Activated naive CD4-positive, alpha-beta T cell treated with anti-CD3 and anti-CD28 coated beads, Interleukin-2, amount 10 ng/mL, durations not matched to agents 7 days and 5 days (primary cell): Measurements from ENCODE around the gene UBASH3A.

ENCODE experiments used
- CTCF ChIA-PET: fragments of 350-600 bp; sonication (Branson Sonifier 250); formaldehyde crosslinking; loops from one replicate; lab custom pipeline; 2021; ENCODE audit warnings: antibody characterized with exemption; lab: Charles Lee
- DNase-seq: peaks from one replicate; pipeline ENCODE4 v3.0.0-alpha.2; 2020
- H3K27ac Mint-ChIP-seq: one replicate; pipeline ENCODE4 v1.8.0; 2021; ENCODE audit warnings: mild to moderate bottlenecking, moderate library complexity, mixed read lengths
- H3K27me3 Mint-ChIP-seq: one replicate; pipeline ENCODE4 v1.8.0; 2021; ENCODE audit warnings: mild to moderate bottlenecking, mixed read lengths
- H3K36me3 Mint-ChIP-seq: one replicate; pipeline ENCODE4 v1.8.0; 2021; ENCODE audit warnings: mixed read lengths
- H3K4me1 Mint-ChIP-seq: one replicate; pipeline ENCODE4 v1.8.0; 2021; ENCODE audit warnings: mixed read lengths
- H3K4me3 Mint-ChIP-seq: one replicate; pipeline ENCODE4 v1.8.0; 2021; ENCODE audit warnings: mild to moderate bottlenecking, moderate library complexity, mixed read lengths
- H3K9me3 Mint-ChIP-seq: one replicate; pipeline ENCODE4 v1.8.0; 2021; ENCODE audit warnings: mixed read lengths

Gene UBASH3A

DNA sequence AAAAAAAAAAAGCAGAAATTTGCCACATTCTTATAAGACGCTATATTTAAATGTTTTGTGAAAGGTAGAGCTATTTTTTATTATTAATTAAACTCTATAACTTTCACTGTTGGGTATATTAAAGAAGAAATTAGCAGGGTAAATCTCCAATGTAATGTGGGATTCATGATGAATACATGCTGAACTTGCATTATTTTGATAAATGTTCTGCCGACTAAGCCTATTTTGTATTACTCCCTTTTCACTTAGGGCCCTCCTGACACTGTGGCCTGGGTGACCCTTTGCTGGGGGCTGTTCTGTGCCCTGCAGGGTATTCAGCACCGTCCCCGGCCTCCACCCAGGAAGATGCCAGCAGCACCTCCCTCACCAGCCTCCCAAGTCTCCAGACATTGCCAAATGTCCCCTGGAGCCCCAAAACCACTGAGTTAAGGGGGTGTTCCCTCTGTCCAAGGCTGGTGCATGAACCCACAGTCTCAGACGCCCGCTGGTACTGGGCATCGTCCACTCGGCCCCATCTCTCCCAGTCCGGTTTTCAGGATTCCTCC is 69.9 kb downstream of the UBASH3A start:
- H3K27me3 Mint-ChIP-seq = peaks cover 58% of the 10 kb centered on the region
- H3K9me3 Mint-ChIP-seq = no peaks in the 10 kb centered on the region
- CTCF ChIA-PET = interaction anchor here (1.0 to 1.1 kb wide), 2 partner anchors 16 to 87 kb away, joined by 3 to 4 read pairs; no protein-coding TSS in a partner anchor
- no peak overlapping the region for H3K27ac Mint-ChIP-seq
- H3K36me3 Mint-ChIP-seq = no peaks in the 10 kb centered on the region
- H3K4me1 Mint-ChIP-seq = no peaks in the 10 kb centered on the region
- no peak for DNase-seq
- H3K4me3 Mint-ChIP-seq = no peak overlapping the region

DNA sequence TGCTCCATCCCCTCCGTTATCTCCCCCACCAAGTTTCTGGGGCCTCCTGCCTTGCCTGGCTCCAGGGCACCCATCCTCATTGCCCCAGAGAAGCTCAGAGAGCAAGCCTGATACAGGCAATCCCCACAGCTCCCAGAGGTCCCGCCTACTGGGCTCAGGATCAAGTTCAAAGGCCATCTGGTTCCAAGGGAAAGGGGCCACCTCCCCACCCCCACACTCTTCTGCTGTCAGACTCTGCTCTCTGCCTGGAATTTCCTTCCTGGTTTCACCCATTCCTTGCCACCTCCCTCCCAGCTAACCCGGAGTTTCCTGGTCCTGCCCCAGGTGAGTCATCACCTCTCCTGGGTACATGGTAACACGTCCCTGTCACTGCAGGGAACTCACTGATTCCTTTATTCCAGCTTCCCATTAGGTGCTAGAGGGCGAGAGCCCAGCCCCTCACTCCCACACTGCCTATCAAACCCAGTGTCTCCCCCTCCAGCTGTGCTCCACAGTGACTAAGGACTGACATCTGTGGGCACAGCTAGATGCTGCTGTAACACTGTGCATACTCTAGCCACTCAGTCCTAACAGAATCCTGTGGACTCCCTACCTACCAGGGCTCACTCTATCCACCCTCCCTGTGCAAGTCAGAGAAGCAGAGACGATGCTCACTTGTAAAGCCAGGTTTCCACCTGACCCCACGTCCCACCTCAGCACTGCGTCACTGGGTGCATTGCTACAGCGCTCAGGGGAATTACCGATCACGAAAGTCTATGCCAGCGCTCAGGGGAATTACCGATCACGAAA is 70.5 kb downstream of the UBASH3A start:
- H3K4me1 Mint-ChIP-seq = no peaks in the 10 kb centered on the region
- H3K27me3 Mint-ChIP-seq = peaks cover 52% of the 10 kb centered on the region
- CTCF ChIA-PET = interaction anchor here (1.0 to 1.1 kb wide), 2 partner anchors 16 to 86 kb away, joined by 3 to 4 read pairs; no protein-coding TSS in a partner anchor
- H3K27ac Mint-ChIP-seq = no peak overlapping the region
- H3K36me3 Mint-ChIP-seq = no peaks in the 10 kb centered on the region
- H3K4me3 Mint-ChIP-seq = no peak overlapping the region
- DNase-seq = no peak
- H3K9me3 Mint-ChIP-seq = no peaks in the 10 kb centered on the region

DNA sequence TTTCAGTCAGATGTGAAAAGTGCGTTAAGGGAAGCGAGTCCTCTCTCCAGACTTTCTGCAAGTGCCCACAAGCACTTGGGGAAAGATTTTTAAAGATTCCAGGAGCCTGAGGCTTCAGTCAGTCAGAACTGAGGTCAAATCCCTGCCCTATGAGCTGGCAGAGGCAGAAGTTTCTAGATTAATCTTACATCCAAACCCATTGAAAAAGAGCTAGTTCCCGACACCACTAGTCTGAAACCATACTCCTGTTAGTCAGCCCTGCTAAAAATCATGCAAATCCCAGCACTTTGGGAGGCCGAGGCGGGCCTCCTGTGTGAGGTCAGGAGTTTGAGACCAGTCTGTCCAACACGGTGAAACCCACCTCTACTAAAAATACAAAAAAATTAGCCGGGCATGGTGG is 71.3 kb downstream of the UBASH3A start:
- no peak for DNase-seq
- no peaks in the 10 kb centered on the region for H3K4me1 Mint-ChIP-seq
- H3K9me3 Mint-ChIP-seq = no peaks in the 10 kb centered on the region
- no peak overlapping the region for H3K27ac Mint-ChIP-seq
- H3K27me3 Mint-ChIP-seq = peaks cover 52% of the 10 kb centered on the region
- H3K36me3 Mint-ChIP-seq = no peaks in the 10 kb centered on the region
- CTCF ChIA-PET = no interaction called here
- no peak overlapping the region for H3K4me3 Mint-ChIP-seq

DNA sequence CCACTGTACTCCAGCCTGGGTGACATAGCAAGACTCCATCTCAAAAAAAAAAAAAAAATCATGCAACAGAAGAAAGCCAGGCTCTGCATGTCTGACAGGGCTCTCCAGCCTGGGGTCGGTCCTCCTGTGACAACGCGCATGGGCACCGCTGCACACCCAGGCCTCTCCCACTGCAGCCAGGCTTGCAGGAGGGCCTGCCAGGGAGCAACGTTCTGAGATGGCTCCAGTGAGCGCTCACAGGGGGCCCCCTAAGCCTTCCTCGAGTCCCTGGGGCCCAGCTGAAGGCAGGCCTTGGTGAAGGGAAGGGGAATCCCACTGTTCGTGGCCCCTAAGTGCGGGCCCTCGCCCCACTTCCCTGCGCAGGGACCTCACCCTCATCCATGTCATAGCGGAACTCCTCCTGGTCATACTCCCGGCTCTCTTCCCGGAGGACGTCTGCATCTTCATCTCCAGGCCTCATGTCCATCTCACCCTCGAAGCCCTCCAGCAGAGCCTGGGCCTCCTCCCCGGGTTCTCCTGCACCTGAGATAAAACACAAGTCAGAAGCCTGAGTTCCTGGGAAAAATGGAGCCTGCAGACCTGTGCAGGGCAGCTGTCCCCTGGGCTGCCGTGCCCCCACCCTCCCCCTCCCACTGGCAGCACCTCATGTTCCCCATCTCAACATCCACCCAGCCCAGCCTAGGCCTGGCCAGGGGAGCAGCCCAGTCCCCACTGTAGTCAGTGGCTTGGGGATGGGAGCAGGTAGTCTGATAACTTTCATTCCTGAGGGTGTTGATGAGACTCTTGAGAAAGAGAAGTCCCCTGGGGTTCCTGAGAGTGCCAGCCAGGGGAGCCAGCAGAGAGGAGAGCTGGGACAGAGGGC is 72.1 kb downstream of the UBASH3A start:
- H3K4me1 Mint-ChIP-seq = no peaks in the 10 kb centered on the region
- H3K36me3 Mint-ChIP-seq = no peaks in the 10 kb centered on the region
- DNase-seq = no peak
- no peaks in the 10 kb centered on the region for H3K9me3 Mint-ChIP-seq
- no peak overlapping the region for H3K27ac Mint-ChIP-seq
- H3K4me3 Mint-ChIP-seq = no peak overlapping the region
- CTCF ChIA-PET = no interaction called here
- H3K27me3 Mint-ChIP-seq = peaks cover 59% of the 10 kb centered on the region

DNA sequence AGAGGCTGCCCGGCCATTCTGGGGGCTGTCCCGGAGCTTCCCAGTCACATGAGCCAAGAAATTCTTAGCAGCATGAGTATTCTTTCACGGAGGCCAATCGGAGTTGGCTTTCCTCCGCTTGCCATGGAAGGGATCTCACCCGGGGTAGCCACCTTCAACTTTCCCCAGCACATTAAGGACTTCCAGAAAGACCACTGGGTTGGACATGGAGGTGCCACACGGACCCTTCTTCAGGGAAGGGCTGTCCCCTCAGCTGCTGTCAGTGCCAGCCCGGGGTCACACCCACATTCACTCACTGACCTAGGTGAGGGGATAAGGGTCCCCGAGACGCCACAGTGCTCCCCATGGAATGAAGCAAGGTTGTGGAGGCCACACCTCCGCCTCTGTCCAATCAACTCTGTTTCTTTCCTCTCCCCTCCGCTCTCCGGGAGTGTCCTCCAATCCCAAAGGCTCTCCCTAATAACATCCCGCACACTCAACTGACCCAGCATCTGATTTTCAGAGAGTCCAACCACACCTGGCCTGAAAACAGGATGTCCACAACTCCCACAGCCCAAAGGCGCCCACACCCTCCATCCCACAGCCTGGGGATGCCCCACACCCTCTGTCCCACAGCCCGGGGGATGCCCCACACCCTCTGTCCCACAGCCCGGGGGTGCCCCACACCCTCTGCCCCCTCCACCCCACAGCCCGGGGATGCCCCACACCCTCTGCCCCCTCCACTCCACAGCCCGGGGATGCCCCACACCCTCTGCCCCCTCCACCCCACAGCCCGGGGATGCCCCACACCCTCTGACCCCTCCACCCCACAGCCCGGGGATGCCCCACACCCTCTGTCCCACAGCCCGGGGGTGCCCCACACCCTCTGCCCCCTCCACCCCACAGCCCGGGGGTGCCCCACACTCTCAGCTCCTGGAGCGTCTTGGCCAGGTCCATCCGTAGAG is 73.0 kb downstream of the UBASH3A start:
- Mint-ChIP-seq H3K9me3 (no peaks in the 10 kb centered on the region), H3K4me3 (no peak overlapping the region), H3K27ac (no peak overlapping the region), H3K27me3 (peaks cover 53% of the 10 kb centered on the region), H3K36me3 (no peaks in the 10 kb centered on the region), H3K4me1 (no peaks in the 10 kb centered on the region)
- CTCF ChIA-PET = interaction anchor here (0.7 kb wide), 1 partner anchor 13 kb away, joined by 3 read pairs; no protein-coding TSS in a partner anchor
- no peak for DNase-seq

DNA sequence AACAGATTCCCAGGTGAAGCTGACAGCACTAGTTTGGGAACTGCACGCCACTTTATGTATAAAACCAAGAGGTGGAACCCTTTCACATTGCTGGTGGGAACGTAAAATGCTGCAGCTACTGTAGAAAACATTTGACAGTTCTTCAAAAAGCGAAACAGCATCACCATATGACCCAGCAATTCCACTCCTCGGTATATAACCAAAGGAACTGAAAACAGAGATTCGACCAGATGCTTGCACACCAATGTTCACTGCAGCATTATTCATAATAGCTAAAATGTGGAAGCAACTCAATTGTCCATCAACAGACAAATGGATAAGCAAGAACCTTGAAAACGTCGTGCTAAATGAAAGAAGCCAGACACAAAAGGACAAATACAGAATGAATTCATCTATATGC is 74.8 kb downstream of the UBASH3A start:
- CTCF ChIA-PET = interaction anchor here (0.6 to 1.1 kb wide), 2 partner anchors 41 to 150 kb away, joined by 3 read pairs; no protein-coding TSS in a partner anchor
- H3K4me3 Mint-ChIP-seq = no peak overlapping the region
- H3K4me1 Mint-ChIP-seq = no peaks in the 10 kb centered on the region
- peaks cover 47% of the 10 kb centered on the region for H3K27me3 Mint-ChIP-seq
- DNase-seq = no peak
- no peaks in the 10 kb centered on the region for H3K9me3 Mint-ChIP-seq
- no peak overlapping the region for H3K27ac Mint-ChIP-seq
- no peaks in the 10 kb centered on the region for H3K36me3 Mint-ChIP-seq

DNA sequence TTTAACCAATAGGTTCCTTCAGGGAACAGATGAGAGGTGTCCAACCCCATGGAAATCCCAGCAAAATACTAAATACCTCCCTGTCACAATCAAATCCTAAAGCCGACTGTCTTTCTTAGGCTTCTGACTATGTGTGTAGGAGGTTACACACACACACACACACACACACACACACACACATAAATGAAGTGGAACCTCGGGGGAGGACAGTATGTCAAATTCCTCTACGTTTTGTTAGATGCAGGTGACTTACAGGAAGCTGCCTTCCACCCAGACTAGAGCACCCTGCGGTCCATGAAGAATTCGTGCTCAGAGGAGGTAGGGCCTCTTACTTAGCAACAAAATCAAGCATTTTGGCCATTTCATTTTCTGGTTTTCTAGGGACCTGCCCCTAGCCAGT is 75.9 kb downstream of the UBASH3A start:
- DNase-seq = no peak
- Mint-ChIP-seq H3K27me3 (peaks cover 37% of the 10 kb centered on the region), H3K36me3 (no peaks in the 10 kb centered on the region), H3K4me1 (no peaks in the 10 kb centered on the region), H3K27ac (no peak overlapping the region), H3K9me3 (no peaks in the 10 kb centered on the region), H3K4me3 (no peak overlapping the region)
- CTCF ChIA-PET = no interaction called here

DNA sequence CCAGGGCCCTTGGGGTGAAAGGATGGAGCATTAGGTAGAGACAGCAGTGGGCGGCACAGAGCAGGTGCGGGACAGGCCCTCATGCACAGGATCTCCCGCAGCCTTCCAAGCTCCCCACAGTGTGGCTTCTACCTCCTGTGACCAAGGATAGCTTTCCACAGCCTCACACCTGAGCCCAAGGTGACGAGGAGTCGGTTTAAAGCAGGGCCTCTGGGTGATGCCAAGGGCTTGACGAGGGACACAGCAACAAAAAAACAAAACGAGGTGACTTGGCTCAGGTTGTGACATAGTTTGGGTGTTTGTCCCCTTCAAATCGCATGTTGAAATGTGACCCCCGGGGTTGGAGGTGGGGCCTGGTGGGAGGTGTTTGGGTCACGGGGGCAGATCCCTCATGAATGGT is 77.0 kb downstream of the UBASH3A start:
- no peak overlapping the region for H3K27ac Mint-ChIP-seq
- no peak for DNase-seq
- no peaks in the 10 kb centered on the region for H3K36me3 Mint-ChIP-seq
- no peaks in the 10 kb centered on the region for H3K9me3 Mint-ChIP-seq
- CTCF ChIA-PET = no interaction called here
- H3K4me3 Mint-ChIP-seq = no peak overlapping the region
- H3K4me1 Mint-ChIP-seq = no peaks in the 10 kb centered on the region
- peaks cover 42% of the 10 kb centered on the region for H3K27me3 Mint-ChIP-seq

DNA sequence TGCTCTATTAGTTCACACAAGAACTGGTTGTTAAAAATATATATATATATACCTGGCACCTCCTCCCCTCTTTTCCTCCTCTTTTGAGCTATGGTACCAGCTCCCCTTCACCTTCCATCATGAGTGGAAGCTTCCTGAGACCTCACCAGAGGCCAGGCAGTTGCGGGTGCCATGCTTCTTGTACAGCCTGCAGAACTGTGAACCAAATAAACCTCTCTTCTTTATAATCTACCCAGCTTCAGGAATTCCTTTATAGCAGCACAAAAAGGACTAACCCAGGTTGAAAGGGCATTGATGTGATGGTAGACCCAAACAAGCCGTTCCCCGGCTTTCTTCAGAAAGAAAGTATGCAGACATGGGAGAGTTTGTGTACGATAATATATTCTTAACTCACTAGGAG is 77.5 kb downstream of the UBASH3A start:
- Mint-ChIP-seq H3K4me3 (no peak overlapping the region), H3K4me1 (no peaks in the 10 kb centered on the region), H3K36me3 (no peaks in the 10 kb centered on the region), H3K27me3 (peaks cover 42% of the 10 kb centered on the region), H3K9me3 (no peaks in the 10 kb centered on the region), H3K27ac (no peak overlapping the region)
- no peak for DNase-seq
- CTCF ChIA-PET = no interaction called here

DNA sequence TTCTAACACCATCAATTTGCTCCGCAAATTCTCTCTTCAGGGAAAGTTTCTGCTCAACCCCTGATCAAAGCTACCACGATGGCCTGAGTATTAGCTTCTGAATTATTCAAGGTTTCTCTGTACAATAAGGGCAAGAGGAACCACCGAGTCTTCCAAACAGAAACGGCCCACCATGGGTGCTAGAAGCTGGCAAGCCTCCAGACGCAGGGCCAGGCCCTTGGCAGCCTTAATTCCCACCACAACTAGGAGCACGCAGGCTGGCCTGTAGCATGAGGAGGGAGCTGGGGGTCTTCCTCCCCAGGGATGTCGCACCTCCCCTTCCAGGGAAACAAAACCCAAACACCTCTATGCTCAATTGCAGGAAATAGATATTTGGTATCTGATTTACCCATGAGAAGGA is 81.3 kb downstream of the UBASH3A start:
- Mint-ChIP-seq H3K9me3 (peaks cover 3% of the 10 kb centered on the region), H3K4me3 (no peak overlapping the region), H3K4me1 (no peaks in the 10 kb centered on the region), H3K27ac (no peak overlapping the region), H3K36me3 (no peaks in the 10 kb centered on the region), H3K27me3 (peaks cover 60% of the 10 kb centered on the region)
- CTCF ChIA-PET = no interaction called here
- no peak for DNase-seq

DNA sequence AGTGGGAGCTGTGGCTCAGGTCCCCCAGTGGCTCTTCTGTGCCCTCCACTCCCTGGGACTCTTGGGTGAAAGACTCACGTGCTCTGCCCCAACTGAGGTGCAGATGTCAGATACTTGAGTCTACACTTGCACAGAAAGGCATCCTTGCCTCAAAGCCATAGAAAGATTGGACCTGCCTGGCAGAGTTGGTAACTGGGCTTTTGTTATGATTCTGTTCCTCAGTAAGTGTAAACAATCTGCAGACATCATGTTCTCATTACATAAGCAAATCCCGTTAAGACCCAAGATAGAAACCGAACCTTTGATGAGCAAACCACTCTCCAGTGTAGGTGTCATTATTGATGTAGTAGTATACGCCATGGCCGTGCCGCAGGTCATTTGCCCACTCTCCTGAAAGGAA is 82.4 kb downstream of the UBASH3A start:
- Mint-ChIP-seq H3K4me3 (no peak overlapping the region), H3K27ac (no peak overlapping the region), H3K36me3 (no peaks in the 10 kb centered on the region), H3K9me3 (peaks cover 3% of the 10 kb centered on the region), H3K27me3 (peaks cover 58% of the 10 kb centered on the region), H3K4me1 (no peaks in the 10 kb centered on the region)
- no peak for DNase-seq
- CTCF ChIA-PET = no interaction called here

DNA sequence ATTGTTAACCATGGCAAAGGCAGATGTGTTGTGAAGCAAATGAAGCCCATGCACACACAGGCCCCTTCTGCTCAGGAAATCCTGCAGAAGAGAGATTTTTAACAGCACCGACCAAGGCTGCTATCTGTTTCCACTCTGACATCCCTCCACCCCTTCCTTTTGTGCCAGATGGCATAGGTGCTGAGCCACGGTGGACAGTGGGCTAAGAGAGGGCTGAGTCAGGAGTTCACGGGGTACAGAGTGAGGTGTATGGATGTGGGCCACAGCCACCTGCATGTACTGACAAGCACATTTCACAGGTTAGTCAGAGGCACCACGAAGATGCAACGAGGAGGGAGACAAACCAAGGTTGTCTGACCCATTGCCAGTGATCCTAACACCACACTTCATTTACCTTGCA is 82.8 kb downstream of the UBASH3A start:
- H3K36me3 Mint-ChIP-seq = no peaks in the 10 kb centered on the region
- CTCF ChIA-PET = interaction anchor here (1.3 kb wide), 1 partner anchor 105 kb away, joined by 3 read pairs; no protein-coding TSS in a partner anchor
- peaks cover 3% of the 10 kb centered on the region for H3K9me3 Mint-ChIP-seq
- H3K27ac Mint-ChIP-seq = no peak overlapping the region
- DNase-seq = no peak
- no peaks in the 10 kb centered on the region for H3K4me1 Mint-ChIP-seq
- H3K27me3 Mint-ChIP-seq = peaks cover 60% of the 10 kb centered on the region
- H3K4me3 Mint-ChIP-seq = no peak overlapping the region

DNA sequence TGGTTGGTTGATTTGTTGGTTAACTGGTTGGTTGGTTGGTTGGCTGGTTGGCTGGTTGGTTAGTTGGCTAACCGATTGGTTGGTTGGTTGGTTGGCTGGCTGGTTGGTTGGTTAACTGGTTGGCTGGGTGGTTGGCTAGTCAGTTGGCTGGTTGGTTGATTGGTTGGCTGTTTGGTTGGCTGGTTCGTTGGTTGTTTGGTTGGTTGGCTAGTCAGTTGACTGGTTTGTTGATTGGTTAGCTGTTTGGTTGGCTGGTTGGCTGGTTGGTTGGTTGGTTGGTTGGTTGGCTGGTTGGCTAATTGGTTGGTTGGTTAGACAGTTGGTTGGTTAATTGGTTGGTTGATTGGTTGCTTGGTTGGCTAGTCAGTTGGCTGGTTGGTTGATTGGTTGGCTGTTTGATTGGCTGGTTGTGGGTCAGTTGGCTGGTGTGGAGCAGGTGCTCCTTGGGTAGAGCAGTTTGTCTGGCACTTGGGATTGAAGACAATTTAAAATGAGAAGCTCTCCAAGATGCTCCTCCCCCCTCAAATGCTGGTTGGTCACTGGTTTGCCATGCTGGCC is 85.4 kb downstream of the UBASH3A start:
- H3K9me3 Mint-ChIP-seq = peaks cover 3% of the 10 kb centered on the region
- peaks cover 13% of the 10 kb centered on the region for H3K4me1 Mint-ChIP-seq
- H3K4me3 Mint-ChIP-seq = no peak overlapping the region
- no peak for DNase-seq
- no peaks in the 10 kb centered on the region for H3K36me3 Mint-ChIP-seq
- peaks cover 75% of the 10 kb centered on the region for H3K27me3 Mint-ChIP-seq
- no peak overlapping the region for H3K27ac Mint-ChIP-seq
- CTCF ChIA-PET = interaction anchor here (1.5 kb wide), 1 partner anchor 15 kb away, joined by 4 read pairs; no protein-coding TSS in a partner anchor
